WERI-Rb-1 (cell line): Measurements from ENCODE around the gene METAP1.
A peak's percentile ranks its signal among the peaks of the same experiment; 100 is the strongest.

ENCODE experiments used
- DNase-seq: peaks from one replicate; pipeline ENCODE4 v3.0.0-alpha.2; 2020
- H3K27ac ChIP-seq: fragments of 250-450 bp; sonication (Bioruptor Pico); 2 replicates; pipeline ENCODE4 v1.5.1; 2020; ENCODE audit warnings: mild to moderate bottlenecking, moderate library complexity
- H3K27me3 ChIP-seq: fragments of 250-450 bp; sonication (Bioruptor Pico); 2 replicates; pipeline ENCODE4 v1.5.1; 2021; ENCODE audit warnings: mild to moderate bottlenecking, low read depth, moderate library complexity; ENCODE audit not compliant: insufficient read depth, severe bottlenecking
- H3K36me3 ChIP-seq: fragments of 250-450 bp; sonication (Bioruptor Pico); 2 replicates; pipeline ENCODE4 v1.5.1; 2020; ENCODE audit warnings: mild to moderate bottlenecking, moderate library complexity
- H3K4me3 ChIP-seq: 2 replicates; pipeline ENCODE4 v1.5.1; 2011; ENCODE audit warnings: low read depth, mild to moderate bottlenecking, control low read depth, low read length
- H3K9me3 ChIP-seq: fragments of 250-450 bp; sonication (Bioruptor Pico); 2 replicates; pipeline ENCODE4 v1.5.1; 2021; ENCODE audit warnings: mild to moderate bottlenecking, moderate library complexity; ENCODE audit not compliant: severe bottlenecking
- TF ChIP-seq, protein P1 (sequence below): IDR thresholded peaks from 2 replicates; pipeline ENCODE4 v1.5.1; 2011; ENCODE audit warnings: low read depth, mild to moderate bottlenecking, control low read depth, inconsistent platforms, low read length

The METAP1 gene

DNA sequence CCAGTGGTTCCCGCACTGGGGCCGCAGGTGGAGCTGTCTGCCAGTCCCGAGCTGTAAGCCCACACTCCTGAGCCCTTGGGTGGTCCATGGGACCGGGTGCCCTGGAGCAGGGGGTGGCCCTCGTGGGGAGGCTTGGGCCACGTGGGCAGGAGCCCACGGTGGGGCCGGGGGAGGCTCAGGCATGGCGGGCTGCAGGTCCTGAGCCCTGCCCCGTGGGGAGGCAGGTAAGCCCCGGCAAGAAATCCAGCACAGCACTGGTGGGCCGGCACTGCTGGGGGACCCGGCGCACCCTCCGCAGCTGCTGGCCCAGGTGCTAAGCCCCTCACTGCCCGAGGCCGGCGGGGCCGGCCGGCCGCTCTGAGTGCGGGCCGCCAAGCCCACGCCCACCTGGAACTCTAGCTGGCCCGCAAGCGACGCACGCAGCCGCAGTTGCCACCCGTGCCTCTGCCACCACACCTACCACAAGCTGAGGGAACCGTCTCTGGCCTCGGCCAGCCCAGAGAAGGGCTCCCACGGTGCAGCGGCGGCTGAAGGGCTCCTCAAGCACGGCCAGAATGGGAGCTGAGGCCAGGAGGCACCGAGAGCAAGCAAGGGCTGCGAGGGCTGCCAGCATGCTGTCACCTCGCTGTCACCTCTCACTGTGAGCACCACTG, 2.0 kb upstream of the METAP1 start:
- H3K36me3 ChIP-seq: peaks cover 3% of the 10 kb centered on the region
- DNase-seq: no peak
- H3K27me3 ChIP-seq: no peaks in the 10 kb centered on the region
- H3K9me3 ChIP-seq: peaks cover 3% of the 10 kb centered on the region
- H3K27ac ChIP-seq: no peak overlapping the region
- TF ChIP-seq, protein P1, sequence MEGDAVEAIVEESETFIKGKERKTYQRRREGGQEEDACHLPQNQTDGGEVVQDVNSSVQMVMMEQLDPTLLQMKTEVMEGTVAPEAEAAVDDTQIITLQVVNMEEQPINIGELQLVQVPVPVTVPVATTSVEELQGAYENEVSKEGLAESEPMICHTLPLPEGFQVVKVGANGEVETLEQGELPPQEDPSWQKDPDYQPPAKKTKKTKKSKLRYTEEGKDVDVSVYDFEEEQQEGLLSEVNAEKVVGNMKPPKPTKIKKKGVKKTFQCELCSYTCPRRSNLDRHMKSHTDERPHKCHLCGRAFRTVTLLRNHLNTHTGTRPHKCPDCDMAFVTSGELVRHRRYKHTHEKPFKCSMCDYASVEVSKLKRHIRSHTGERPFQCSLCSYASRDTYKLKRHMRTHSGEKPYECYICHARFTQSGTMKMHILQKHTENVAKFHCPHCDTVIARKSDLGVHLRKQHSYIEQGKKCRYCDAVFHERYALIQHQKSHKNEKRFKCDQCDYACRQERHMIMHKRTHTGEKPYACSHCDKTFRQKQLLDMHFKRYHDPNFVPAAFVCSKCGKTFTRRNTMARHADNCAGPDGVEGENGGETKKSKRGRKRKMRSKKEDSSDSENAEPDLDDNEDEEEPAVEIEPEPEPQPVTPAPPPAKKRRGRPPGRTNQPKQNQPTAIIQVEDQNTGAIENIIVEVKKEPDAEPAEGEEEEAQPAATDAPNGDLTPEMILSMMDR: no peak
- no peak overlapping the region for H3K4me3 ChIP-seq

DNA sequence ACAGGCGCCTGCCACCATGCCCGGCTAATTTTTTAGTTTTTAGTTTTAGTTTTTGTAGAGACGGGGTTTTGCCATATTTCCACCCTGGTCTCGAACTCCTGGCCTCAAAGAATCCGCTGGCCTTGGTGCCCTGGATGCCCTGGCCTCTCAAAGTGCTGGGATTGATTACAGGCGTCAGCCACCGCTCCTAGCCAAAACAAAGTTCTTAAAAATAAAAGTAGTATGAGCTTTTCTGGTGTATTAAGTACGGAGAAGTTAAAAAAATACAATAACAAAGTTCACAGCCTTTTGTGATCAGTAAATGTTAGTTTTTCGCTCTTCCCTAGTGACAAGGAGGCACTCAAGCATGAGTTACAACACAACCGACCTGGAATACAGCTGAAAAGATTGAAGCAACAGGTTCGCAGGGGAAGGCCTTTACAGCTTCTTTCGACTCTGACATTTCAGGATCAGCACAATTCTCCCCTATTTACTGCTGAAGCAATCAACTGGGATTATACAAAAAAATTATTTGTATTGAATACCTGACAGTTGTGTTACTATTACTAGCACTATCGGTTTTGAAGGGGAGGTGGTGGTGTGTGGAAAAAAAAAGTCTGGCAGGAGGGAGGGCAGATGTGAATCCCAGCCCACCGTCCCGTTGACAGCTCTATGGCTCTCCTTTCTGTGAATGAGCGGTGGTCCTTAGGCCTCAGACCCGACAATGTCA, 893 bp upstream of the METAP1 start:
- no peak for DNase-seq
- Histone ChIP-seq H3K27ac (peak overlapping the region; percentile 61), H3K9me3 (peaks cover 3% of the 10 kb centered on the region), H3K27me3 (no peaks in the 10 kb centered on the region), H3K36me3 (peaks cover 3% of the 10 kb centered on the region), H3K4me3 (peak overlapping the region; percentile 60)
- TF ChIP-seq, protein P1: no peak

DNA sequence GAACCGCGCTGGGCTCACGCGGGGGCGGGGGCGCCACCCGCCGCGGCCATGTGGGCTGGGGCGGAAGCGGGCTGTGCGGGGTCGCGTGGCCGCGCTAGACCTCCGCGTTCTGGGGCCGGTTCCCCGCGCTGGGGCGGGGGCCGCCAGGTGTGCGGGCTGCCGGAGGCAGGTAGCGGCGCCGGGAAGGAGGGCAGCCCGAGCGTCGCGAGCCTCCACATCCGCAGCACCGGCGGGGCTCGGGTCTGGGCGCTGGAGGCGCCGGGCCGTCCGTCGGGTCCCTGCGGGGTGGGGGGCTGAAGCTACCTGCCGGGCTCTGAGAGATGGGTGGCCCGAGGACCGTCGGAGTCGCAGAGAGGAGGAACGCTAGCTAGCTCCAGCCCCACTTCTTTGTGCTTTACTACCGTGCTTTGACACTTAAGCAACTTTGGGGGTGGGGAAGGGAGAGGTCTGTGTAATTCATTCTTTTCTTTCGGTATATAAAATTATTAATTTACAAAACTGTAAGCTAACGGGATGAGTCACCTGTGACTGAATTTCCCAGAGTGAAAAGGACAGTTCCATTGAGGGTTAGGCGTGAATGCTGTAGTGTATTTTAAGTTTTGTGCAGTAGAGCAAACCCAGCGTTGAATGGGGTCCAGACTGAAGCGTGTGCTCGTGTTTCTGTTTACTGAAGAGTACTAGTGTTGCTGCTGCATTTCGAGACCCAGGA, 689 bp downstream of the METAP1 start:
- TF ChIP-seq, protein P1: no peak
- Histone ChIP-seq H3K4me3 (peak overlapping the region; percentile 93), H3K27me3 (no peaks in the 10 kb centered on the region), H3K9me3 (peaks cover 3% of the 10 kb centered on the region), H3K36me3 (peaks cover 7% of the 10 kb centered on the region), H3K27ac (peak overlapping the region; percentile 96)
- DNase-seq: peak; percentile 21

DNA sequence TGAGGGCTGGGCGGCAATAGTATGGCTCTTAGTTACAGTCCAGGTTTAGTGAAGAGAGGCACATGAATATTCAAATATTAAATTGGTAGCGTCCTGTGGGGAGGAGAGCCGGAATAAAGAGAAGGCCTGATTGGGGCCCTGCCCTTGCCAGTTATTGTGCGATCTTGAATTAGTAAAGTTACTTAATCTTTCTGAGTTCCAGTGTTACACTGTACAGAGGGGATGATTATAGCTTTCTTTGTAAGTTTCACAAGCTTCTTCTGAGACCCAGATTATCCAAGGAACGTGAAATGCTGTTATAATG, 1.2 kb downstream of the METAP1 start:
- Histone ChIP-seq H3K4me3 (peak overlapping the region; percentile 93), H3K36me3 (peaks cover 7% of the 10 kb centered on the region), H3K9me3 (peaks cover 3% of the 10 kb centered on the region), H3K27me3 (no peaks in the 10 kb centered on the region), H3K27ac (peak overlapping the region; percentile 96)
- TF ChIP-seq, protein P1: no peak
- DNase-seq: no peak

DNA sequence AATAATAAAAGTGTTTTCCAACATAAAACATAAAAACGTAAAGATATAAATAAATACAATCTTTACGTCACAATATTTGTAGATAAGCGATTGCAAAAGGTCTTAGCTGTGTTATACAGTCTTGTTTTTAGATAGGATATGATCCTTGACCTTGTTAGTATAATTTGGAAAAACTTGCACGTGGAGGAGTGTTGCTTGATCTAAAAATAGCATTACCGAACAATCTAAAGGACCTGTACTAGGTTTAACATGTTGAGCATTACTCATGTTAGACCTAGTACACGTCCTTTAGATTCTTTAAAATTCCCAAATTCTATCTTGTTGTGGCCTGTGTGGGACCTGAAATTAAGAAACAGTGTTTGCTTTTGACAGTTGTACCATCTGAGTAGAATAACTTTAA, 1.6 kb downstream of the METAP1 start:
- no peak overlapping the region for H3K27ac ChIP-seq
- TF ChIP-seq, protein P1: no peak

More for the DNA sequence above, 1.6 kb downstream of the METAP1 start:
- no peak for DNase-seq
- Histone ChIP-seq H3K4me3 (peak overlapping the region; percentile 93; the same call in 1 of the 2 replicates), H3K27me3 (no peaks in the 10 kb centered on the region), H3K9me3 (peaks cover 3% of the 10 kb centered on the region), H3K36me3 (peaks cover 7% of the 10 kb centered on the region)
